GM12878 (cell line): ENCODE results near the gene RAD52.

Experiments used
- ASH2L ChIP-seq: fragments of 300-600, 200-600 bp; sonication (generic); IDR thresholded peaks from 2 replicates; pipeline ENCODE4 v1.6.1; 2017; ENCODE audit warnings: low read depth, mild to moderate bottlenecking, borderline replicate concordance
- FOXK2 ChIP-seq: fragments of 450-650 bp; IDR thresholded peaks from 2 replicates; pipeline ENCODE4 v1.6.1; 2017; ENCODE audit warnings: mild to moderate bottlenecking, moderate library complexity
- HCFC1 ChIP-seq: fragments of 150-350 bp; IDR thresholded peaks from 2 replicates; pipeline ENCODE4 v1.6.1; 2014; ENCODE audit warnings: low read length
- MAX ChIP-seq: IDR thresholded peaks from 2 replicates; pipeline ENCODE4 v1.6.1; 2012; ENCODE audit warnings: low read depth, low read length, improper control_type of control experiment
- MTA2 ChIP-seq: fragments of 450-650 bp; IDR thresholded peaks from 2 replicates; pipeline ENCODE4 v1.6.1; 2016; ENCODE audit warnings: low read depth, mild to moderate bottlenecking, moderate library complexity
- MXI1 ChIP-seq: fragments of 150-350 bp; IDR thresholded peaks from 2 replicates; pipeline ENCODE4 v1.6.1; 2011; ENCODE audit warnings: low read depth, mild to moderate bottlenecking, inconsistent platforms, low read length, improper control_type of control experiment
- NFIC ChIP-seq: IDR thresholded peaks from 2 replicates; pipeline ENCODE4 v1.6.1; 2012; ENCODE audit warnings: low read depth, mild to moderate bottlenecking, inconsistent platforms, low read length, moderate library complexity
- PML ChIP-seq: IDR thresholded peaks from 2 replicates; pipeline ENCODE4 v1.6.1; 2012; ENCODE audit warnings: low read length, inconsistent platforms
- POLR2A ChIP-seq: IDR thresholded peaks from 2 replicates; pipeline ENCODE4 v1.6.1; 2011; ENCODE audit warnings: low read depth, mild to moderate bottlenecking, low read length
- POLR2AphosphoS2 ChIP-seq: IDR thresholded peaks from 2 replicates; pipeline ENCODE4 v1.6.1; 2011; ENCODE audit warnings: low read depth, mild to moderate bottlenecking, low read length, improper control_type of control experiment, moderate library complexity
- TCF7 ChIP-seq: IDR thresholded peaks from 2 replicates; pipeline ENCODE4 v1.6.1; 2014; ENCODE audit warnings: antibody characterized with exemption, borderline replicate concordance
- ZNF274 ChIP-seq: IDR thresholded peaks from one replicate; pipeline ENCODE4 v1.8.0; 2011; ENCODE audit not compliant: insufficient read length, insufficient read depth

GRCh38 chr12:896031-896430 is 53.5 kb downstream of the RAD52 start:
- TF ChIP-seq MXI1, result no peak
- TF ChIP-seq PML, result no peak
- TF ChIP-seq MTA2, result no peak
- TF ChIP-seq ASH2L, result no peak
- TF ChIP-seq HCFC1, result no peak
- no peak for TF ChIP-seq MAX
- no peak for TF ChIP-seq TCF7
- no peak for TF ChIP-seq POLR2A
- TF ChIP-seq NFIC, result no peak
- TF ChIP-seq POLR2AphosphoS2, result no peak
- TF ChIP-seq FOXK2, result no peak
- TF ChIP-seq ZNF274, result no peak
